ENCODE results near the gene CYB561D2.

CYB561D2 gene

GRCh38 chr3:50392101-50392715, 41.5 kb downstream of the CYB561D2 start:
- DNase-seq (ENCODE audit: low read depth) = no peak

DNA sequence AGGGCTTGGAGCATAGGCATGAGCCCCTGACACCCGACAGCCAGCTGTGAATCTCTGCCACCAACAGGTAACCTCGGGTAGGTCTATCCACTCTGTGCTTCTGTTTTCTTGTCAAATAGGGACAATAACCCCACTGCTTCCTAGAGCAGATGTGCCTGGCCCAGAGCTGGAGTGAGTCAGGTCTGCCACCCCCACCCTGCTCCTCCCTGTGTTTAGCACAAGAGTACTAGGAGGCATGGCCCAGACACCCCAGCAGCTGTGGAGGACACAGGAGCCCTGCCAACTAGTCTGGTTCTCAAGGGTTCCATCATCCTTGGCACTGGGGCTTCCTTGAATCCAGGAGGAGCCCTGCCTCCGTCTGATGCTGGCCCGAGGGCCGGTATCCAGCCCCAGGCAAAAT, 42.4 kb downstream of the CYB561D2 start:
- no peak for DNase-seq (ENCODE audit: low read depth)

GRCh38 chr3:50395070-50395860, 44.6 kb downstream of the CYB561D2 start:
- no peak for DNase-seq (ENCODE audit: low read depth)

DNA sequence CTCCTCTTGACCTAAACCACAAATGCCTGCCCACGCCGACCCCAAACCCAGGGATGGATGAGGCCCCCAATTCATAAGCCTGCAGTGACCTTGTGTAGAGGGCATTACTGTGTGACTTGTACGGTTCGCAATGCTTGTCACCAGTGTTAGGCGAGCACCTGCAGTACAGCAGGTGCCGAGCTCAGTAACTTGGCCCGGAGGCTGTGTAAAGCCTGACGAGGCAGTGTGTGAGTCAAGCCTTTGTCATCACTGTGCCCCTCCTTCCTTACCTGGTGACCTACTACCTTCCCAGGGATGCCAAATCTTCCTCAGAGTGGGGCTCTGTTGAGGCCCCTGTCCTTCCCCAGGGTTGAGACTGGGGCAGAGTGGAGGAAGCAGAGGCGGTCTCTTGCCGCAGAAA, 45.8 kb downstream of the CYB561D2 start:
- DNase-seq (ENCODE audit: low read depth) = no peak

DNA sequence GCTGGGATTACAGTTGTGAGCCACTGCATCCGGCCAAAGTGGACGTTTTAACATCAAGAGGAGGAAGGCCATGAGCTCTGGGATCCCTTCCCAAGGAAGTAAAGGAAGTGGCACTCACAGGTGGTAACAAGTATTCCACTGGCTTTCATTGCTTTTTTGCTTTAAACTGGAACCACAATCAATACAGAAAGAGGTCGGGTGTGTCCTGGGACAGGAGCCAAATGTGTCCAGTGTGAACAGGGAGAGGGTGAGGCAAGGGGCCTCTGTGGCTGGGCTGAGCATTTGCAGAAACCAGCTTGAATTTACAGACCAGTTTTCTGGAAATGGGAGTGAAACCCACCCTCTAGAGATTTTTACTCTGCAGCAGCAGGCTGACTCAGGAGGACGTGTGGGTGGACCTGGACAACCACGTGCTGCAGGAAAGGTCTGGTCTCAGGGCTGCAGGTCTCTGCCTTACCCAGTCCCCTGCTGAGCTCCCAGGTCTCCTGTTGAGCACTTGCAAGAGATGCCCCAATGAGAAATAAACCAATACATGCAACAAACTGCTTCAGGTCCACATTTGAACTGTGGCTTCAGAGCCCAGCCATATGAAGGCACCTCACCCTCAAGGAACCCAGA, 51.4 kb downstream of the CYB561D2 start:
- DNase-seq (ENCODE audit: low read depth) = no peak

Data from stimulated activated CD8-positive, alpha-beta memory T cell treated with anti-CD3 and anti-CD28 coated beads, Interleukin-15, amount 100 ng/mL, for 1 hour (primary cell).